ENCODE data around the gene LSM3.

Gene LSM3

GRCh38 chr3:14170531-14171159, 8.0 kb upstream of the LSM3 start:
- no peak for DNase-seq
- no peaks in the 10 kb centered on the region for H3K4me1 ChIP-seq
- H3K4me3 ChIP-seq (ENCODE audit: low read depth, low read length): no peak overlapping the region
- H3K9me3 ChIP-seq: no peaks in the 10 kb centered on the region
- TF ChIP-seq CTCF (IDR thresholded peaks at IDR 0.05; ENCODE audit: low read depth, low read length): no peak
- H3K36me3 ChIP-seq: peaks cover 6% of the 10 kb centered on the region; the same call in 1 of the 2 replicates
- no peaks in the 10 kb centered on the region for H3K27me3 ChIP-seq

GRCh38 chr3:14172496-14172895, 6.1 kb upstream of the LSM3 start:
- DNase-seq: no peak
- no peak for TF ChIP-seq CTCF (IDR thresholded peaks at IDR 0.05; ENCODE audit: low read depth, low read length)
- H3K4me3 ChIP-seq (ENCODE audit: low read depth, low read length): no peak overlapping the region
- peaks cover 6% of the 10 kb centered on the region; the same call in 1 of the 2 replicates for H3K36me3 ChIP-seq
- no peaks in the 10 kb centered on the region for H3K9me3 ChIP-seq
- no peaks in the 10 kb centered on the region for H3K27me3 ChIP-seq
- H3K4me1 ChIP-seq: no peaks in the 10 kb centered on the region

GRCh38 chr3:14174483-14174882, 4.1 kb upstream of the LSM3 start:
- H3K4me1 ChIP-seq: no peaks in the 10 kb centered on the region
- H3K9me3 ChIP-seq: no peaks in the 10 kb centered on the region
- H3K27me3 ChIP-seq: no peaks in the 10 kb centered on the region
- no peak for TF ChIP-seq CTCF (IDR thresholded peaks at IDR 0.05; ENCODE audit: low read depth, low read length)
- DNase-seq: no peak
- no peak overlapping the region for H3K4me3 ChIP-seq (ENCODE audit: low read depth, low read length)
- no peaks in the 10 kb centered on the region; the same call in 1 of the 2 replicates for H3K36me3 ChIP-seq

GRCh38 chr3:14175383-14176037, 3.1 kb upstream of the LSM3 start:
- no peaks in the 10 kb centered on the region for H3K4me1 ChIP-seq
- no peak for DNase-seq
- H3K9me3 ChIP-seq: no peaks in the 10 kb centered on the region
- no peaks in the 10 kb centered on the region for H3K36me3 ChIP-seq
- H3K27me3 ChIP-seq: no peaks in the 10 kb centered on the region
- TF ChIP-seq CTCF (IDR thresholded peaks at IDR 0.05; ENCODE audit: low read depth, low read length): no peak
- no peak overlapping the region for H3K4me3 ChIP-seq (ENCODE audit: low read depth, low read length)

GRCh38 chr3:14177580-14178246, 904 bp upstream of the LSM3 start:
- Histone ChIP-seq H3K9me3 (no peaks in the 10 kb centered on the region), H3K4me3 (ENCODE audit: low read depth, low read length) (peak overlapping the region; percentile 97), H3K4me1 (no peaks in the 10 kb centered on the region), H3K27me3 (no peaks in the 10 kb centered on the region), H3K36me3 (no peaks in the 10 kb centered on the region; the same call in 1 of the 2 replicates)
- no peak for TF ChIP-seq CTCF (IDR thresholded peaks at IDR 0.05; ENCODE audit: low read depth, low read length)
- DNase-seq: no peak

GRCh38 chr3:14179114-14179465, 473 bp downstream of the LSM3 start:
- peak overlapping the region; percentile 97 for H3K4me3 ChIP-seq (ENCODE audit: low read depth, low read length)
- no peaks in the 10 kb centered on the region for H3K27me3 ChIP-seq
- TF ChIP-seq CTCF (IDR thresholded peaks at IDR 0.05; ENCODE audit: low read depth, low read length): no peak
- H3K4me1 ChIP-seq: no peaks in the 10 kb centered on the region
- H3K36me3 ChIP-seq: no peaks in the 10 kb centered on the region; the same call in none of the 2 replicates
- DNase-seq: no peak
- H3K9me3 ChIP-seq: no peaks in the 10 kb centered on the region
